GM15510 (cell line): ENCODE results near the gene NDUFB5.

Experiments
- POLR2A ChIP-seq: IDR thresholded peaks from 3 replicates; pipeline ENCODE4 v1.6.1; 2011; ENCODE audit warnings: borderline replicate concordance; ENCODE audit not compliant: insufficient read length; ENCODE audit errors: extremely low read depth

Gene NDUFB5

GRCh38 chr3:179608931-179609720, 4.5 kb downstream of the NDUFB5 start:
- TF ChIP-seq POLR2A: no peak

GRCh38 chr3:179610066-179610465, 5.5 kb downstream of the NDUFB5 start:
- TF ChIP-seq POLR2A: no peak

- no peak for TF ChIP-seq POLR2A
Observed at GRCh38 chr3:179613807-179614206, 9.2 kb downstream of the NDUFB5 start.

GRCh38 chr3:179615458-179616173, 11.0 kb downstream of the NDUFB5 start:
- no peak for TF ChIP-seq POLR2A

GRCh38 chr3:179622023-179622422, 17.4 kb downstream of the NDUFB5 start:
- TF ChIP-seq POLR2A: no peak

- no peak for TF ChIP-seq POLR2A
Observed at GRCh38 chr3:179624451-179624850, 19.9 kb downstream of the NDUFB5 start.

GRCh38 chr3:179630753-179631451, 26.3 kb downstream of the NDUFB5 start:
- TF ChIP-seq POLR2A: no peak

- TF ChIP-seq POLR2A: no peak
Observed at GRCh38 chr3:179640469-179640868, 35.9 kb downstream of the NDUFB5 start.

GRCh38 chr3:179642871-179643270, 38.3 kb downstream of the NDUFB5 start:
- TF ChIP-seq POLR2A: no peak

- no peak for TF ChIP-seq POLR2A
Observed at GRCh38 chr3:179646177-179646576, 41.6 kb downstream of the NDUFB5 start.

GRCh38 chr3:179651687-179652446, 47.3 kb downstream of the NDUFB5 start:
- TF ChIP-seq POLR2A: no peak

GRCh38 chr3:179652447-179653095, 48.0 kb downstream of the NDUFB5 start, which contains the start of gene USP13:
Gene USP13 (plus strand): TSS chr3:179653040. CDS start chr3:179653226, 186 bp downstream.
- TF ChIP-seq POLR2A: no peak

GRCh38 chr3:179653096-179653797, 48.7 kb downstream of the NDUFB5 start:
- TF ChIP-seq POLR2A: peak; percentile 45
